Stomach (tissue), 9 donors: ENCODE data around the gene CGB8. TPM values are rescaled to one million over a fixed set of nuclear protein-coding genes. Genes with fewer than 3 reads are reported as not detected.
"Not testable (repeated sequence)": the region's sequence is repeated elsewhere in the genome, so short reads cannot be mapped to it uniquely, and the experiment has no call there.

Source experiments
- DNase-seq, 2 donors: peaks; one replicate each; pipeline versions ENCODE4 v3.0.0 to v3.0.0-alpha.2; 2013 to 2019
- H3K27ac ChIP-seq, 5 donors: fragments of 200-600 bp in 4 of 5; sonication (generic) in 4 of 5; one replicate each; pipeline ENCODE4 v1.5.1; 2013 to 2019; ENCODE audit warnings: mild to moderate bottlenecking in 1 of 5, moderate library complexity in 1 of 5
- H3K27me3 ChIP-seq, 3 donors: fragments of 200-600 bp; sonication (generic); one replicate each; pipeline ENCODE4 v1.5.1; 2017 to 2019; ENCODE audit warnings: mixed run types in 1 of 3
- H3K36me3 ChIP-seq, 4 donors: fragments of 200-600 bp; sonication (generic); 1 replicate in 3 of 4; 2 replicates in 1 of 4; pipeline ENCODE4 v1.5.1; 2016 to 2019
- H3K4me1 ChIP-seq, 4 donors: fragments of 200-600 bp; sonication (generic); one replicate each; pipeline ENCODE4 v1.5.1; 2016 to 2019
- H3K4me3 ChIP-seq, 4 donors: fragments of 200-600 bp; sonication (generic) in 3 of 4; one replicate each; pipeline ENCODE4 v1.5.1; 2016 to 2019; ENCODE audit warnings: mild to moderate bottlenecking in 1 of 4
- H3K9me3 ChIP-seq, 4 donors: fragments of 200-600 bp; sonication (generic); one replicate each; pipeline ENCODE4 v1.5.1; 2016 to 2019
- CTCF ChIP-seq, 7 experiments: fragments of 450-650 bp in 4 of 7; fragments of 200-600 bp in 3 of 7; sonication (generic) in 3 of 7; IDR thresholded peaks; one replicate each; pipeline ENCODE4 v1.5.1; 2016 to 2019; ENCODE audit warnings: antibody characterized with exemption in 7 of 7, control low read depth in 2 of 7, mild to moderate bottlenecking in 1 of 7
- EP300 ChIP-seq: sonication (generic); formaldehyde crosslinking; IDR thresholded peaks from one replicate; pipeline ENCODE4 v1.6.1; 2017; ENCODE audit warnings: antibody characterized with exemption
- POLR2A ChIP-seq, 4 donors: fragments of 450-650 bp; IDR thresholded peaks; one replicate each; pipeline ENCODE4 v1.6.1; 2016; ENCODE audit warnings: antibody characterized with exemption in 4 of 4, control low read depth in 2 of 4, mild to moderate bottlenecking in 1 of 4, moderate library complexity in 1 of 4
- POLR2AphosphoS5 ChIP-seq, 3 donors: sonication (generic); formaldehyde crosslinking; IDR thresholded peaks; one replicate each; pipeline ENCODE4 v1.6.1; 2016; ENCODE audit warnings: antibody characterized with exemption in 3 of 3
- WGBS, 5 donors: extraction: QIAGEN DNeasy Blood & Tissue Kit in 3 of 5; methylation state at CpG; one replicate each; pipeline versions ENCODE4 v1.1.5 to v1.1.7; 2013 to 2018; 5-methylcytosine and 5-hydroxymethylcytosine counted together
- intact Hi-C: fragments of 100-400 bp; cut with DNase I; formaldehyde crosslinking; loops from one replicate; pipeline ENCODE4 v1.15.1; 2023; ENCODE audit warnings: low total_unique reads
- polyA plus RNA-seq, 3 donors: library from polyadenylated mRNA; stranded (reverse); fragments of 200-250 nt; gene quantifications; one replicate each; pipeline ENCODE4 v1.2.3, GENCODE V29; 2013
- total RNA-seq, 5 donors: library from RNA; depleted of rRNA; stranded (reverse); fragments of >200 nt; gene quantifications; one replicate each; pipeline versions ENCODE4 v1.1.0 to v1.2.3, GENCODE V29; 2014 to 2016
- donor health status: healthy with polysubstance abuse.
- donor health status: Bipolar disorder and iron deficiency.
- donor health status: healthy.

Gene CGB8
- total and polyA plus RNA-seq, 8 donors = not detected

GRCh38 chr19:49084206-49085019, 35.5 kb upstream of the CGB8 start:
- TF ChIP-seq EP300 (peak; percentile 31), POLR2AphosphoS5 (IDR thresholded peaks at IDR 0.05) (no peak)
- no peaks in the 10 kb centered on the region for H3K27me3 ChIP-seq
- peak overlapping the region; percentile 83 to 98 (median 89) for H3K4me3 ChIP-seq
- no peak for DNase-seq
- 37 to 58% (median 41%) methylated on average over 25 to 26 of the region's 26 CpGs for WGBS, 5 donors
- peak overlapping the region; percentile 85 to 94 (median 92) for H3K27ac ChIP-seq
- H3K4me1 ChIP-seq = peaks cover 24 to 44% (median 40%) of the 10 kb centered on the region in 4 donors
- H3K9me3 ChIP-seq = no peaks in the 10 kb centered on the region
- H3K36me3 ChIP-seq = peaks cover 10 to 25% (median 22%) of the 10 kb centered on the region in 4 donors
- intact Hi-C loops = no loop called here

GRCh38 chr19:49081273-49081672, 32.4 kb upstream of the CGB8 start:
- Histone ChIP-seq H3K9me3 (no peaks in the 10 kb centered on the region), H3K27ac (no peak overlapping the region), H3K4me3 (no peak overlapping the region), H3K4me1 (peaks cover 4 to 14% (median 11%) of the 10 kb centered on the region in 4 donors), H3K27me3 (no peaks in the 10 kb centered on the region), H3K36me3 (no peaks in the 10 kb centered on the region)
- DNase-seq = no peak
- intact Hi-C loops = no loop called here
- TF ChIP-seq EP300 (no peak), POLR2AphosphoS5 (IDR thresholded peaks at IDR 0.05) (no peak), POLR2A (IDR thresholded peaks at IDR 0.05) (no peak), CTCF (IDR thresholded peaks at IDR 0.05) (no peak)
- WGBS, 5 donors = 77 to 100% (median 86%) methylated on average over 1 of the region's 1 CpG

- intact Hi-C loops = no loop called here
- WGBS, 5 donors = 74 to 92% (median 86%) methylated on average over 4 of the region's 4 CpGs
- Histone ChIP-seq H3K27me3 (no peaks in the 10 kb centered on the region), H3K36me3 (no peaks in the 10 kb centered on the region), H3K4me1 (peaks cover 0 to 9% (median 7%) of the 10 kb centered on the region in 4 donors), H3K4me3 (no peak overlapping the region), H3K9me3 (no peaks in the 10 kb centered on the region), H3K27ac (no peak overlapping the region)
- TF ChIP-seq POLR2AphosphoS5 (IDR thresholded peaks at IDR 0.05) (no peak), POLR2A (IDR thresholded peaks at IDR 0.05) (no peak), CTCF (IDR thresholded peaks at IDR 0.05) (no peak), EP300 (no peak)
- no peak for DNase-seq
Measured at GRCh38 chr19:49080392-49080791, 31.5 kb upstream of the CGB8 start.

- intact Hi-C loops, H3K36me3 ChIP-seq, H3K27ac ChIP-seq, H3K4me3 ChIP-seq, H3K9me3 ChIP-seq: not testable (repeated sequence)
- WGBS, 5 donors = 9 to 19% (median 14%) methylated on average over 7 to 9 of the region's 9 CpGs
- TF ChIP-seq CTCF (IDR thresholded peaks at IDR 0.05) = peak in 5 of 7 experiments; percentile 69 to 80 (median 77)
- H3K27me3 ChIP-seq = peaks cover 8 to 48% (median 43%) of the 10 kb centered on the region in 3 donors
- H3K4me1 ChIP-seq = peaks cover 5 to 14% (median 7%) of the 10 kb centered on the region in 4 donors
- DNase-seq = peak; percentile 75 to 82
Measured at GRCh38 chr19:49074869-49075268, 26.0 kb upstream of the CGB8 start.
